CD14-positive monocyte (primary cell): ENCODE results near the gene LAMB1. TPM values are rescaled to one million over a fixed set of nuclear protein-coding genes. Genes with fewer than 3 reads are reported as not detected.

Experiments
- DNase-seq, 3 donors: peaks; one replicate each; pipeline ENCODE4 v3.0.0-alpha.2; 2011 to 2022
- H2AFZ ChIP-seq: 2 replicates; pipeline ENCODE4 v1.6.0; 2012; ENCODE audit warnings: mild to moderate bottlenecking, low read depth, low read length, inconsistent platforms; ENCODE audit not compliant: insufficient read depth, poor library complexity, severe bottlenecking
- H3K27ac ChIP-seq, 2 donors: 1 replicate in 1 of 2; 2 replicates in 1 of 2; pipeline ENCODE4 v1.5.1; 2012 to 2013; ENCODE audit warnings: low read length in 2 of 2, control low read depth in 1 of 2, inconsistent platforms in 1 of 2, low read depth in 1 of 2, mild to moderate bottlenecking in 1 of 2
- H3K27me3 ChIP-seq, 2 donors: one replicate each; pipeline versions ENCODE4 v1.6.0 to v1.6.1; 2011 to 2013; ENCODE audit warnings: low read length in 2 of 2; ENCODE audit not compliant: control insufficient read depth in 2 of 2, insufficient read depth in 2 of 2
- H3K36me3 ChIP-seq, 2 donors: replicated peaks in 1 of 2; 1 replicate in 1 of 2; 2 replicates in 1 of 2; pipeline versions ENCODE4 v1.5.1 to v1.6.1; 2012 to 2013; ENCODE audit warnings: low read length in 2 of 2, control low read depth in 1 of 2, inconsistent platforms in 1 of 2, mild to moderate bottlenecking in 1 of 2; ENCODE audit not compliant: insufficient read depth in 2 of 2, control insufficient read depth in 1 of 2
- H3K4me1 ChIP-seq, 2 donors: 1 replicate in 1 of 2; 2 replicates in 1 of 2; pipeline versions ENCODE4 v1.5.1 to v1.6.1; 2012 to 2013; ENCODE audit warnings: low read length in 2 of 2, control low read depth in 1 of 2, inconsistent platforms in 1 of 2, mild to moderate bottlenecking in 1 of 2, moderate library complexity in 1 of 2; ENCODE audit not compliant: insufficient read depth in 2 of 2, control insufficient read depth in 1 of 2
- H3K4me2 ChIP-seq: replicated peaks from 2 replicates; pipeline ENCODE3; 2012; ENCODE audit warnings: low read length, moderate library complexity, mild to moderate bottlenecking; ENCODE audit not compliant: poor library complexity, severe bottlenecking; ENCODE audit errors: extremely low read depth
- H3K4me3 ChIP-seq, 3 experiments: fragments of 200-600 bp in 1 of 3; sonication (generic) in 1 of 3; replicated peaks in 1 of 3; 1 replicate in 2 of 3; 2 replicates in 1 of 3; pipeline ENCODE4 v1.5.1; 2011 to 2013; ENCODE audit warnings: low read length in 3 of 3, mild to moderate bottlenecking in 3 of 3, control low read depth in 2 of 3, low read depth in 2 of 3, inconsistent platforms in 1 of 3, moderate library complexity in 1 of 3
- H3K79me2 ChIP-seq: 2 replicates; pipeline ENCODE4 v1.6.0; 2012; ENCODE audit warnings: mild to moderate bottlenecking, control low read depth, inconsistent platforms, low read length, moderate library complexity; ENCODE audit not compliant: insufficient read depth
- H3K9ac ChIP-seq: 2 replicates; pipeline ENCODE4 v1.6.0; 2017; ENCODE audit warnings: low read length, mild to moderate bottlenecking; ENCODE audit not compliant: insufficient read depth, poor library complexity, severe bottlenecking
- H3K9me3 ChIP-seq, 2 donors: replicated peaks in 1 of 2; 1 replicate in 1 of 2; 2 replicates in 1 of 2; pipeline versions ENCODE4 v1.5.1 to v1.6.1; 2012 to 2013; ENCODE audit warnings: low read length in 2 of 2, control low read depth in 1 of 2; ENCODE audit not compliant: control insufficient read depth in 1 of 2, insufficient read depth in 1 of 2
- H4K20me1 ChIP-seq: 2 replicates; pipeline ENCODE4 v1.6.0; 2012; ENCODE audit warnings: mild to moderate bottlenecking, low read length, control low read depth, moderate library complexity; ENCODE audit not compliant: insufficient read depth
- H3K27ac Mint-ChIP-seq, 7 donors: one replicate each; pipeline ENCODE4 v1.8.0; 2020; ENCODE audit warnings: mild to moderate bottlenecking in 7 of 7, mixed read lengths in 7 of 7, moderate library complexity in 6 of 7, inconsistent platforms in 2 of 7
- H3K27me3 Mint-ChIP-seq, 3 donors: one replicate each; pipeline ENCODE4 v1.8.0; 2021 to 2022; ENCODE audit warnings: low read depth in 3 of 3, mild to moderate bottlenecking in 3 of 3, mixed read lengths in 3 of 3, moderate library complexity in 3 of 3, inconsistent platforms in 1 of 3
- H3K36me3 Mint-ChIP-seq, 2 donors: one replicate each; pipeline ENCODE4 v1.8.0; 2020; ENCODE audit warnings: mixed read lengths in 2 of 2, inconsistent platforms in 1 of 2, mild to moderate bottlenecking in 1 of 2
- H3K4me1 Mint-ChIP-seq: one replicate; pipeline ENCODE4 v1.8.0; 2020; ENCODE audit warnings: mild to moderate bottlenecking, mixed read lengths
- H3K4me3 Mint-ChIP-seq, 2 donors: one replicate each; pipeline ENCODE4 v1.8.0; 2020; ENCODE audit warnings: mild to moderate bottlenecking in 2 of 2, mixed read lengths in 2 of 2, moderate library complexity in 1 of 2
- H3K9me3 Mint-ChIP-seq, 7 donors: one replicate each; pipeline ENCODE4 v1.8.0; 2020 to 2022; ENCODE audit warnings: mixed read lengths in 7 of 7, mild to moderate bottlenecking in 6 of 7, moderate library complexity in 6 of 7, inconsistent platforms in 2 of 7
- CTCF ChIP-seq: fragments of 200-600 bp; IDR thresholded peaks from one replicate; pipeline ENCODE4 v1.8.0; 2022; ENCODE audit warnings: antibody characterized with exemption, mild to moderate bottlenecking
- WGBS: methylation state at CpG from one replicate; pipeline ENCODE4 v1.1.5; 2013; ENCODE audit warnings: missing lambda C conversion rate; ENCODE audit not compliant: insufficient coverage; 5-methylcytosine and 5-hydroxymethylcytosine counted together
- intact Hi-C, 2 donors: fragments of 100-400 bp; cut with micrococcal nuclease; formaldehyde crosslinking; loops; one replicate each; pipeline versions ENCODE4 v1.15.0 to v1.15.1; 2023
- polyA plus RNA-seq, 3 donors: library from polyadenylated mRNA; depleted of rRNA in 1 of 3; unstranded in 2 of 3; stranded (reverse) in 1 of 3; fragments of 300-500 nt in 2 of 3; fragments of >200 nt in 1 of 3; fragmentation: Illumina TruSeq in 2 of 3; gene quantifications; 1 replicate in 2 of 3; 2 replicates in 1 of 3; pipeline ENCODE4 v1.2.3, GENCODE V29; 2012 to 2021

The LAMB1 gene
- polyA plus RNA-seq, 3 donors: 0.42 TPM; not detected in 2

- intact Hi-C loops: no loop called here
- no peaks in the 10 kb centered on the region for H3K9me3 ChIP-seq
- H3K9ac ChIP-seq: no peak overlapping the region
- no peaks in the 10 kb centered on the region for H4K20me1 ChIP-seq
- no peak for TF ChIP-seq CTCF
- 95% methylated on average over 5 of the region's 5 CpGs for WGBS
- DNase-seq: no peak
- Mint-ChIP-seq H3K4me3 (no peak overlapping the region), H3K27me3 (peaks cover under 1 to 6% (median 3%) of the 10 kb centered on the region in 3 donors), H3K27ac (peak overlapping the region in 1 of 7 donors; percentile 1), H3K36me3 (no peaks in the 10 kb centered on the region), H3K4me1 (no peaks in the 10 kb centered on the region), H3K9me3 (no peaks in the 10 kb centered on the region)
- H3K4me2 ChIP-seq: no peak overlapping the region
- no peaks in the 10 kb centered on the region for H3K36me3 ChIP-seq
- H3K79me2 ChIP-seq: no peaks in the 10 kb centered on the region
- H3K27me3 ChIP-seq: peaks cover 0 to 2% of the 10 kb centered on the region in 2 donors
- H2AFZ ChIP-seq: no peak overlapping the region
- no peaks in the 10 kb centered on the region for H3K4me1 ChIP-seq
- no peak overlapping the region for H3K4me3 ChIP-seq
- H3K27ac ChIP-seq: no peak overlapping the region
Observed at GRCh38 chr7:107955394-107955793, 47.6 kb downstream of the LAMB1 start.

GRCh38 chr7:107953924-107954303 lies 49.0 kb downstream of the LAMB1 start:
- H3K4me1 ChIP-seq: no peaks in the 10 kb centered on the region

More at GRCh38 chr7:107953924-107954303, 49.0 kb downstream of the LAMB1 start:
- intact Hi-C loops: no loop called here
- H3K9me3 ChIP-seq: no peaks in the 10 kb centered on the region
- H3K36me3 ChIP-seq: no peaks in the 10 kb centered on the region
- H4K20me1 ChIP-seq: no peaks in the 10 kb centered on the region
- Mint-ChIP-seq H3K9me3 (no peaks in the 10 kb centered on the region), H3K4me1 (no peaks in the 10 kb centered on the region), H3K4me3 (no peak overlapping the region), H3K36me3 (no peaks in the 10 kb centered on the region), H3K27me3 (peaks cover 0 to 4% (median 3%) of the 10 kb centered on the region in 3 donors), H3K27ac (no peak overlapping the region)
- peaks cover 0 to 2% of the 10 kb centered on the region in 2 donors for H3K27me3 ChIP-seq
- no peak overlapping the region for H3K4me2 ChIP-seq
- no peak overlapping the region for H2AFZ ChIP-seq
- no peak for DNase-seq
- H3K79me2 ChIP-seq: no peaks in the 10 kb centered on the region
- no CpG with 5 or more reads among the region's 2 CpGs for WGBS
- no peak overlapping the region for H3K9ac ChIP-seq
- no peak overlapping the region for H3K4me3 ChIP-seq
- no peak for TF ChIP-seq CTCF
- H3K27ac ChIP-seq: no peak overlapping the region
